Body of pancreas (tissue), 4 donors: Measurements from ENCODE around the gene CCDC93.

ENCODE experiments used
- CTCF ChIP-seq, 7 experiments: fragments of 450-650 bp in 4 of 7; fragments of 200-600 bp in 3 of 7; sonication (generic) in 3 of 7; IDR thresholded peaks; one replicate each; pipeline ENCODE4 v1.5.1; 2016 to 2019; ENCODE audit warnings: antibody characterized with exemption in 7 of 7
- POLR2A ChIP-seq, 3 donors: fragments of 450-650 bp; IDR thresholded peaks; one replicate each; pipeline ENCODE4 v1.6.1; 2016; ENCODE audit warnings: antibody characterized with exemption in 3 of 3, mild to moderate bottlenecking in 2 of 3

GRCh38 chr2:118050974-118051373 is 37.1 kb upstream of the CCDC93 start:
- TF ChIP-seq POLR2A (IDR thresholded peaks at IDR 0.05), result no peak
- TF ChIP-seq CTCF (IDR thresholded peaks at IDR 0.05), result no peak
